ENCODE data around the gene FAM161A.
"Not testable (repeated sequence)": the region's sequence is repeated elsewhere in the genome, so short reads cannot be mapped to it uniquely, and the experiment has no call there.

FAM161A gene

DNA sequence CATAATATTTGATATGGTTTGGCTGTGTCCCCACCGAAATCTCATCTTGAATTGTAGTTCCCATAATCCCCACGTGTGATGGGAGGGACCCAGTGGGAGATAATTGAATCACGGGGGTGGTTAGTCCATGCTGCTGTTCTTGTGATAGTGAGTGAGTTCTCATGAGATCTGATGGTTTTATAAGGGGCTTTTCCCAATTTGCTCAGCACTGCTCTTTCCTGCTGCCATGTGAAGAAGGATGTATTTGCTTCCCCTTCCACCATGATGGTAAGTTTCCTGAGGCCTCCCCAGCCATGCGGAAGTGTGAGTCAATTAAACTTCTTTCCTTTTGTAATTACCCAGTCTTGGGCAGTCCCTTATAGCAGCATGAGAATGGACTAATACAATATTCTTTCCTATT is 56.4 kb downstream of the FAM161A start:
- H3K9me3 ChIP-seq (ENCODE audit: control insufficient read depth, insufficient read depth, low read length); H3K27me3 ChIP-seq (ENCODE audit: control insufficient read depth, insufficient read depth, low read length); H3K9ac ChIP-seq (ENCODE audit: low read depth, low read length); H3K36me3 ChIP-seq (ENCODE audit: control insufficient read depth, insufficient read depth, low read length); H3K4me1 ChIP-seq (ENCODE audit: control insufficient read depth, insufficient read depth, low read length); H3K4me3 ChIP-seq (ENCODE audit: low read depth, low read length): not testable (repeated sequence)

DNA sequence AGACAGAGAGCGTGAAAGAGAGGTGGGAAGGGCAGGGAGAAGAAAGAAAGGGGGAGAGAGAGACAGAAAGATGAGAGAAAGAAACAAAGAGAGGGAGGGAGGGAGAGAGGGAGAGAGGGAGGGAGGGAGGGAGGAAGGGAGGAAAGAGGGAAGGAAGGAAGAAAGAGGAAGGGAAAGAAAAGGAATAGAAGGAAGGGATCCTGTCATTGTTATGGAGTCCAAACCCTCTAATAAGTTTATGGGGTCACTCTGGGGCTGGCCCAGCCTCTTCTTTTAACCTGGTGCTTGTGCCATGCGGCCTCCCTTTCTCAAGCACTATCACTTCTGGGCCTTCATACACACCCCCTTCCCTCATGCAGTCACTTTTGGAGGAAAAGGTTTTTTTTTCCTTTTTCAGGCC is 58.5 kb downstream of the FAM161A start:
- H3K9me3 ChIP-seq (ENCODE audit: control insufficient read depth, insufficient read depth, low read length), result no peaks in the 10 kb centered on the region
- H3K4me3 ChIP-seq (ENCODE audit: low read depth, low read length), result no peak overlapping the region
- H3K9ac ChIP-seq (ENCODE audit: low read depth, low read length), result no peak overlapping the region
- no peaks in the 10 kb centered on the region for H3K4me1 ChIP-seq (ENCODE audit: control insufficient read depth, insufficient read depth, low read length)
- peaks cover 8% of the 10 kb centered on the region for H3K27me3 ChIP-seq (ENCODE audit: control insufficient read depth, insufficient read depth, low read length)
- H3K36me3 ChIP-seq (ENCODE audit: control insufficient read depth, insufficient read depth, low read length), result no peaks in the 10 kb centered on the region

DNA sequence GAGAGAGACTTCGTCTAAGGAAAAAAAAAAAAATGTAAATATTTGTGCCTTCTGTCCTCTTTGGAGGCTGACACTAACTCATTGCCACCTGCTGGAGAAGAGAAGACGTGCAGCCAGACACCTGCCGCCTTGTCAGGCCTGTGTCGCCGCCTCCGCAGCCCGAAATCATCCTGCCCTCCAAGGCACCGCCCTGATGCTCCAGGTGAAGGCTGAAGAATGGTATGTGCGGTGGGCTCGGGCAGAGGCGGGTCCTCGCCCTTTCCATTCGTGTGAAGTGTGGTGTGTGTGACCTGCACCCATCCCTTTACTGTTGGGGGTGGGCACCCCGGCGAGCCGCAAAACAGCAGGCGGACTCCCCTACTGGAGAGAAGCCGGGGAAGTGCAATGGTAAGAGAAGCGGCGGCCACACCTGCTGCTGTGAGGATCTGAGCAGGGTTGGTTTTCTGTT is 60.4 kb downstream of the FAM161A start:
- peaks cover 8% of the 10 kb centered on the region for H3K27me3 ChIP-seq (ENCODE audit: control insufficient read depth, insufficient read depth, low read length)
- no peak overlapping the region for H3K9ac ChIP-seq (ENCODE audit: low read depth, low read length)
- no peaks in the 10 kb centered on the region for H3K4me1 ChIP-seq (ENCODE audit: control insufficient read depth, insufficient read depth, low read length)
- H3K36me3 ChIP-seq (ENCODE audit: control insufficient read depth, insufficient read depth, low read length), result no peaks in the 10 kb centered on the region
- peak overlapping the region; percentile 82 for H3K4me3 ChIP-seq (ENCODE audit: low read depth, low read length)
- H3K9me3 ChIP-seq (ENCODE audit: control insufficient read depth, insufficient read depth, low read length), result no peaks in the 10 kb centered on the region

DNA sequence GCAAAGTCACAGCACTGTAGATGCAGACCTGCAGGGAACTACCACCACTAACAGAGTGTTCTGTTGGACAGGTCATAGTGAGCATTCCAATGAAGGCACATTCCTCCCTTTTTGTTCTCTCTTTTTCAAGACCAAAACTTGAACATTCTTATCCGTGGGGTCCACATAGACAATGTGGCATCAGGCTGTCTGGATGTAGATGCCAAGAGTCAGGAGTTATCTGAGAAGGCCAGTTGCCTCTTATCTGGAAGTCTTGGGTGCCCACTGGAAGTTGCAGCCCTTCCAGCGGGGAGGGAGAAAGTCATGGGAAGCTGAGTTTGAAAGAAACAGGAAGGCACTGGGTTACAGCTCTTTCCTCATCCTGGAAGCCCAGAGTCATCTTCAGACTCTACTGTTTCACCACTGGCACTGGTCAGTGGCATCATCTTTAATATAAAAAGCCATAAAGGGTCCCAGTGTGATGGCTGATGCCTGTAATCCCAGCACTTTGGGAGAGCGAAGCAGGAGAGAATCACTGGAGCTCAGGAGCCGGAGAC is 61.4 kb downstream of the FAM161A start:
- no peaks in the 10 kb centered on the region for H3K36me3 ChIP-seq (ENCODE audit: control insufficient read depth, insufficient read depth, low read length)
- no peak overlapping the region for H3K9ac ChIP-seq (ENCODE audit: low read depth, low read length)
- no peak overlapping the region for H3K4me3 ChIP-seq (ENCODE audit: low read depth, low read length)

DNA sequence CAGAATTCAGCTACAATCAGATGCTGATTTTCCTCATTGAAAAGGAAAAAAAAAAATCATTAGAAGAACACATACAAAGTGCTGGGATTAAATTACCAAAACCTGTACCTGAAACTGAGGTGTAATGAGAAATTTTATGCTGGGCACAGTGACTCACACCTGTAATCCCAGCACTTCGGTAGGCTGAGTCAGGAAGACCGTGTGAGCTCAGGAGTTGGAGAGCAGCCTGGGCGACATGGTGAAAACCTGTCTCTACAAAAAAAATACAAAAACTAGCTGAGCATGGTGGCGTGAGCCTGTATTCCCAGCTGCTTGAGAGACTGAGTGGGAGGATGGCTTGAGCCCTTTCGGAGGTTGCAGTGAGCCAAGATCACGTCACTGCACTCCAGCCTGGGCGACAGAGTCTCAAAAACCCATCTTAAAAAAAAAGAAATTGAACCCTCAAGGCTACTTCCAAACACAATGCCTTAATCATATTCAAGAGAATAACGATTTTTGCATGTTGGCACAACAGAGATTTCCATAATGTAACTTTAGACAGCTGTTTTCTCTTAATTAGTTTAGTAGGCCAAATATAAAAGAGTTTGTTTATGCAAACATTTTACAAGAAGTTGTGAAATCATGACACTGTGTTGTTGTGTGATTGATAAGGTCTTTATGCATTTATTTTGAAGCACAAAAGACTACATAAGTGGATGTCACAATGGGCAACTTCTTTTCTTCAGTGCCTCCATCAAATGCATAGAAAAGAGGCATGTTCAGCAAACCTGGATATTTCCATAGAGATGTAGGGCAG is 63.9 kb downstream of the FAM161A start:
- Histone ChIP-seq H3K4me3 (ENCODE audit: low read depth, low read length) (no peak overlapping the region), H3K36me3 (ENCODE audit: control insufficient read depth, insufficient read depth, low read length) (no peaks in the 10 kb centered on the region), H3K4me1 (ENCODE audit: control insufficient read depth, insufficient read depth, low read length) (no peaks in the 10 kb centered on the region), H3K27me3 (ENCODE audit: control insufficient read depth, insufficient read depth, low read length) (peaks cover 3% of the 10 kb centered on the region), H3K9ac (ENCODE audit: low read depth, low read length) (no peak overlapping the region), H3K9me3 (ENCODE audit: control insufficient read depth, insufficient read depth, low read length) (no peaks in the 10 kb centered on the region)

More for the DNA sequence above, 61.4 kb downstream of the FAM161A start:
- Histone ChIP-seq H3K9me3 (ENCODE audit: control insufficient read depth, insufficient read depth, low read length) (no peaks in the 10 kb centered on the region), H3K27me3 (ENCODE audit: control insufficient read depth, insufficient read depth, low read length) (peaks cover 8% of the 10 kb centered on the region), H3K4me1 (ENCODE audit: control insufficient read depth, insufficient read depth, low read length) (no peaks in the 10 kb centered on the region)

DNA sequence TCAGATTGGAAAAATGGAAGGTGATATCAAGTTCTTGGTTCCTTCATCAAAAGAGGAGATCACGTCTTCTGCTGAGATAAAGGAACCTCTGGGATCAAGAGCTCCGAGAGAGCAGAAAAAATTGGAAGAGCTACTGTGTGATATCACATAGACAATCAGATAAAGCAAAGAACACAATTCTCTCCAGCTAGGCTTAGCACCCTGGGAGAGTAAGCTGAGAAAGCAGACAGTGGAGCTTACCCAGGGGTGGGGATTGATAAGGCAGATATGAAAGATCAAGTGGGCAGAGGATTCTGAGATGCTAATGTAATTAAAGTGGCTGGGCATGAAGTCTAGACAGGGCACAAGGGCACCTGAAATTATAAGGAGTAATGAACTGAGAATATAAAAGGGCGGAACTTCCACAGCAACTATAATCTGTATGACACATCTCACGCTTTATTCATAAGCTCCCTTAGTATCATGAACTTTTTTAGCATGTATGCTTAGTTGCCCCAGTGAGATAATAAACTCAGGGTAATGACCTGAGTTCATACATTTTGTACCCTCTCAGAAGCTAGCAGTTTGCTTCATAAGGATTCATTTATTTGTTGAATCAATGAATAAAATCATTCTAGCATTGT is 65.8 kb downstream of the FAM161A start:
- H3K27me3 ChIP-seq (ENCODE audit: control insufficient read depth, insufficient read depth, low read length), result no peaks in the 10 kb centered on the region
- no peaks in the 10 kb centered on the region for H3K36me3 ChIP-seq (ENCODE audit: control insufficient read depth, insufficient read depth, low read length)
- H3K9ac ChIP-seq (ENCODE audit: low read depth, low read length), result no peak overlapping the region
- no peaks in the 10 kb centered on the region for H3K4me1 ChIP-seq (ENCODE audit: control insufficient read depth, insufficient read depth, low read length)
- H3K4me3 ChIP-seq (ENCODE audit: low read depth, low read length), result no peak overlapping the region
- no peaks in the 10 kb centered on the region for H3K9me3 ChIP-seq (ENCODE audit: control insufficient read depth, insufficient read depth, low read length)

DNA sequence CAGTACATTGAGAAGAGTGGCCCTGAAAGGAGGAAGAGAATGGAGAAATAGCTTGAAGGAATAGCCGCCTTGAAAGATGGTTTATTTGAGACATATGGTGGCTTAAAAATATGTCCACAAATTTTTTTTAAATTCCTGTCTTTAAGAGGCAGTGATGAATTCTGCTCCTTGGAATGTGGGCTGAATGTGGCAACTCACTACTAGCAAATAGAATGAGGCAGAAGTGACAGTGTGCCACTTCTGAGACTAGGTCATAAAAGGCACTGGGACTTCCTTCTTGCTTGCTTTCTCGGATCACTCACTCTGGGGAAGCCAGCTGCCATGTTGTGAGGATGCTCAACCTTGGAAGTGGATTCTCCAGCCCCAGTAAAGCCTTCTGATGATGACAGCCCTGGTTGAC is 67.0 kb downstream of the FAM161A start:
- Histone ChIP-seq H3K27me3 (ENCODE audit: control insufficient read depth, insufficient read depth, low read length) (no peaks in the 10 kb centered on the region), H3K4me3 (ENCODE audit: low read depth, low read length) (no peak overlapping the region)

DNA sequence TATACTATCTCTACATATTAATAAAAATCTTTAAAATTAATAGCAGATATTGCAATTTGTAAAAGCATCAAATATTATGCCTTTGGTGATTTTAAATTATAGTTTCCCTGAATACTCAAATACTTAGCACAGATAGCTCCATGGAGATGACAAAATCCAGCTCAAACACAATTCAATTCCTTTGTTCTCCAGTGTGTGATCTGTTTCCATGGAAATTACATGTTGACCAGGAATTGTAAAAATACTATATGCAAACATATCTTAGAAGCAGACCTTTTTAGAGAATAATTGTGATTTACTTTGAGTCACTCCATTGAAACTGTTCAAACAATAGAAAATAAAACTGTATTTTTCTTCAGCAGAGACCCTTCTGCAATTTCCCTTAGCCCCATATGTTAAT is 68.3 kb downstream of the FAM161A start:
- no peaks in the 10 kb centered on the region for H3K27me3 ChIP-seq (ENCODE audit: control insufficient read depth, insufficient read depth, low read length)
- no peak overlapping the region for H3K4me3 ChIP-seq (ENCODE audit: low read depth, low read length)
- H3K9me3 ChIP-seq (ENCODE audit: control insufficient read depth, insufficient read depth, low read length), result no peaks in the 10 kb centered on the region
- no peaks in the 10 kb centered on the region for H3K4me1 ChIP-seq (ENCODE audit: control insufficient read depth, insufficient read depth, low read length)
- no peak overlapping the region for H3K9ac ChIP-seq (ENCODE audit: low read depth, low read length)
- H3K36me3 ChIP-seq (ENCODE audit: control insufficient read depth, insufficient read depth, low read length), result no peaks in the 10 kb centered on the region

More for the DNA sequence above, 67.0 kb downstream of the FAM161A start:
- Histone ChIP-seq H3K9ac (ENCODE audit: low read depth, low read length) (no peak overlapping the region), H3K9me3 (ENCODE audit: control insufficient read depth, insufficient read depth, low read length) (no peaks in the 10 kb centered on the region), H3K36me3 (ENCODE audit: control insufficient read depth, insufficient read depth, low read length) (no peaks in the 10 kb centered on the region), H3K4me1 (ENCODE audit: control insufficient read depth, insufficient read depth, low read length) (no peaks in the 10 kb centered on the region)

DNA sequence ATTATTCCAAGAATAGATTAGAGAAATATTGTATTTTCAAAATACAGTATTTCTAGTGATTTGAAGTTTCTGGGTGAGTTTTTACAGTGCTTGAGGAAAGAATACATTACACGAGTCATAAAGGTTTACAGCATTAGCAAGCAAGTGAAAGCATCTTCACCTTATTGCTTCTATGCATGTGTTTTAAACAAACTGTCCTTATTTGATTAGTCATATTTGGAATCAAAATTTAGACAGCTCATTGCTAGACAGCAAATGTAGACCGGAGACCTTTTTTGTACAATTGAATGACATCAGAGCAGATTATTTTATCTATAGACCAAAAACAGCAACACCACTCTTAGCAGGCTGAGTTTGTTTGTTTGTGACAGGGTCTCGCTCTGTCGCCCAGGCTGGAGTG is 69.2 kb downstream of the FAM161A start:
- no peaks in the 10 kb centered on the region for H3K4me1 ChIP-seq (ENCODE audit: control insufficient read depth, insufficient read depth, low read length)
- H3K36me3 ChIP-seq (ENCODE audit: control insufficient read depth, insufficient read depth, low read length), result no peaks in the 10 kb centered on the region
- H3K9me3 ChIP-seq (ENCODE audit: control insufficient read depth, insufficient read depth, low read length), result no peaks in the 10 kb centered on the region
- H3K9ac ChIP-seq (ENCODE audit: low read depth, low read length), result no peak overlapping the region
- no peak overlapping the region for H3K4me3 ChIP-seq (ENCODE audit: low read depth, low read length)
- no peaks in the 10 kb centered on the region for H3K27me3 ChIP-seq (ENCODE audit: control insufficient read depth, insufficient read depth, low read length)

DNA sequence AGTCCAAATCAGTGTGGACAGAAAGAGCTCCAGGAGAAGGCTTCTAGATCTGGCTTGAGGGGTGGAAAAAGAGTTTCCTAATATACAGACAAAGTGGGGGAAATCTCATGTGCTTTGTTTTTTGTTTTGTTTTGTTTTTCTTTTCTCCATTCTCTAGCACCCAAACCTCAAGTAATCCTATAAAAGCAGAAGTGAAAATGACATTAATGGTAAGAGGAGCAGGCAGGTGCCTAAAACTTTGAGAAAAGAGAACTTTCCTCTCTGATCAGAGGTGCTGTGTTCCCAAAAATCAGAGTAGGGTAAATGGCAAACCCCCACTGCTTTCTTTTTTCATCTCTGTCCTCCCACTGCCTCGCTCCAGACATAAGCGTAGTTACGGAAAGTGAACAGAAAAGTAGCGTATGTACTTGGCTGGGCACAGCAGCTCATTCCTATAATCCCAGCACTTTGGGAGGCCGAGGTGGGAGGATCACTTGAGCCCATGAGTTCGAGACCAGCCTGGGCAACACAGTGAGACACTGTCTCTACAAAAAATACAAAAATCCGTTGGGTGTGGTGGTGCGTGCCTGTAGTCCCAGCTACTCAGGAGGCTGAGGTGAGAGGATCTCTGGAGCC is 77.8 kb downstream of the FAM161A start:
- Histone ChIP-seq H3K4me3 (ENCODE audit: low read depth, low read length) (no peak overlapping the region), H3K9me3 (ENCODE audit: control insufficient read depth, insufficient read depth, low read length) (no peaks in the 10 kb centered on the region), H3K4me1 (ENCODE audit: control insufficient read depth, insufficient read depth, low read length) (no peaks in the 10 kb centered on the region), H3K9ac (ENCODE audit: low read depth, low read length) (no peak overlapping the region), H3K36me3 (ENCODE audit: control insufficient read depth, insufficient read depth, low read length) (no peaks in the 10 kb centered on the region), H3K27me3 (ENCODE audit: control insufficient read depth, insufficient read depth, low read length) (no peaks in the 10 kb centered on the region)
